GM18868 (cell line): Measurements from ENCODE around the gene CNEP1R1.

Source experiments
- ATAC-seq: cut with Tn5 transposase; IDR thresholded peaks from one replicate; pipeline ENCODE4 v1.9.1; 2021; ENCODE audit warnings: mild to moderate bottlenecking, moderate library complexity; ENCODE audit not compliant: unreplicated experiment

Gene CNEP1R1

GRCh38 chr16:50059669-50060068 is 34.6 kb downstream of the CNEP1R1 start:
- ATAC-seq, result no peak

GRCh38 chr16:50061326-50061725 is 36.3 kb downstream of the CNEP1R1 start:
- no peak for ATAC-seq

GRCh38 chr16:50065241-50065623 is 40.2 kb downstream of the CNEP1R1 start:
- no peak for ATAC-seq

- peak; percentile 77 for ATAC-seq
Measured at GRCh38 chr16:50065624-50066481, 40.8 kb downstream of the CNEP1R1 start, which contains the start of gene HEATR3. TSS of gene HEATR3 (plus strand) at chr16:50065970. CDS start at chr16:50066132, 162 bp downstream.

- no peak for ATAC-seq
Measured at GRCh38 chr16:50066482-50067289, 41.7 kb downstream of the CNEP1R1 start.

GRCh38 chr16:50067290-50067853 is 42.3 kb downstream of the CNEP1R1 start:
- ATAC-seq, result peak; percentile 42

- ATAC-seq, result no peak
Measured at GRCh38 chr16:50068550-50068949, 43.5 kb downstream of the CNEP1R1 start.

- no peak for ATAC-seq
Measured at GRCh38 chr16:50069060-50069459, 44.0 kb downstream of the CNEP1R1 start.

GRCh38 chr16:50071075-50071671 is 46.1 kb downstream of the CNEP1R1 start:
- ATAC-seq, result no peak

GRCh38 chr16:50072730-50073129 is 47.7 kb downstream of the CNEP1R1 start:
- ATAC-seq, result no peak

- ATAC-seq, result no peak
Measured at GRCh38 chr16:50079397-50080140, 54.5 kb downstream of the CNEP1R1 start.

- ATAC-seq, result no peak
Measured at GRCh38 chr16:50081428-50082018, 56.5 kb downstream of the CNEP1R1 start.

GRCh38 chr16:50083996-50084395 is 59.0 kb downstream of the CNEP1R1 start:
- ATAC-seq, result no peak

GRCh38 chr16:50086176-50086575 is 61.2 kb downstream of the CNEP1R1 start:
- no peak for ATAC-seq
